Lower lobe of right lung (tissue), 2 donors: ENCODE data around the gene WSCD1. TPM values are rescaled to one million over a fixed set of nuclear protein-coding genes. Genes with fewer than 3 reads are reported as not detected.

Source experiments
- ATAC-seq, 2 donors: fragments of 200-7000 bp; cut with Tn5 transposase; one replicate each; pipeline ENCODE4 v1.9.1; 2020 to 2022; ENCODE audit warnings: mild to moderate bottlenecking in 2 of 2, moderate library complexity in 2 of 2
- DNase-seq: peaks from one replicate; pipeline ENCODE4 v3.0.0-alpha.2; 2020
- H3K27ac ChIP-seq: fragments of 200-600 bp; one replicate; pipeline ENCODE4 v1.8.0; 2022
- H3K27me3 ChIP-seq: fragments of 200-600 bp; one replicate; pipeline ENCODE4 v1.8.0; 2022; ENCODE audit warnings: low read depth
- H3K36me3 ChIP-seq: fragments of 200-600 bp; one replicate; pipeline ENCODE4 v1.8.0; 2022; ENCODE audit warnings: mild to moderate bottlenecking
- H3K4me1 ChIP-seq: fragments of 200-600 bp; one replicate; pipeline ENCODE4 v1.8.0; 2022
- H3K4me3 ChIP-seq: fragments of 200-600 bp; one replicate; pipeline ENCODE4 v1.8.0; 2022; ENCODE audit warnings: mild to moderate bottlenecking
- H3K9me3 ChIP-seq: fragments of 200-600 bp; one replicate; pipeline ENCODE4 v1.8.0; 2022
- intact Hi-C: fragments of 100-400 bp; cut with DNase I; formaldehyde crosslinking; loops from one replicate; pipeline ENCODE4 v1.11.0; 2022
- total RNA-seq: library from RNA; stranded (reverse); fragmentation: NEBNext Ultra II Directional; extraction: Animal tissue kit (Norgen Biotek cat#: 25700); gene quantifications from one replicate; pipeline ENCODE4 v1.2.1, GENCODE V29; 2021
- TF ChIP-seq, protein P1 (sequence below): fragments of 200-600 bp; IDR thresholded peaks from one replicate; pipeline ENCODE4 v1.8.0; 2022; ENCODE audit warnings: antibody characterized with exemption, mild to moderate bottlenecking
- donor health status: DM: no; HTN: yes; CAD: no; lungs with severe emphysema.

The WSCD1 gene
- total RNA-seq, 1 donor from 2014 or later, result 3.6 TPM

DNA sequence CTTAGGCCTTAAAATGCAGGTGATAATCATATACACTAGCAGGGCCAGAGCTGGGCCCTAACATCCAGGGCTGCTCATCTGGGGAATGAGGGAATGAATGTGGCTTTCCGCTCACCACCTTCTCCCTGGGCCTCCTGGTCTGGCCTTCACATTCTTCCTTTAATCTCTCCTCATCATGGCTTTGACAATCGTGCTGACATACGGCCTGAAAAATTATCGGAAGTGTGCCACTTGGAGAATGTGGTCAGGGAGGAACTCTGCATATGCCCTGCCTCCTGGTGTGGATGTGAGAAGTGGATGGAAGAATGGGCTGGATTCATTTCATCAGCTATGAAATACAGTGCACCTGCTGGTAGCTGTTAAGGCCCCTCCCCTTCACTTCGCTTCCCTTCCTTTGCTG, 2.4 kb downstream of the WSCD1 start:
- peaks cover 9% of the 10 kb centered on the region for H3K4me1 ChIP-seq
- intact Hi-C loops, result no loop called here
- DNase-seq (no peak), ATAC-seq (no peak)
- H3K27ac ChIP-seq, result no peak overlapping the region
- no peaks in the 10 kb centered on the region for H3K36me3 ChIP-seq
- peaks cover 27% of the 10 kb centered on the region for H3K27me3 ChIP-seq
- TF ChIP-seq, protein P1, sequence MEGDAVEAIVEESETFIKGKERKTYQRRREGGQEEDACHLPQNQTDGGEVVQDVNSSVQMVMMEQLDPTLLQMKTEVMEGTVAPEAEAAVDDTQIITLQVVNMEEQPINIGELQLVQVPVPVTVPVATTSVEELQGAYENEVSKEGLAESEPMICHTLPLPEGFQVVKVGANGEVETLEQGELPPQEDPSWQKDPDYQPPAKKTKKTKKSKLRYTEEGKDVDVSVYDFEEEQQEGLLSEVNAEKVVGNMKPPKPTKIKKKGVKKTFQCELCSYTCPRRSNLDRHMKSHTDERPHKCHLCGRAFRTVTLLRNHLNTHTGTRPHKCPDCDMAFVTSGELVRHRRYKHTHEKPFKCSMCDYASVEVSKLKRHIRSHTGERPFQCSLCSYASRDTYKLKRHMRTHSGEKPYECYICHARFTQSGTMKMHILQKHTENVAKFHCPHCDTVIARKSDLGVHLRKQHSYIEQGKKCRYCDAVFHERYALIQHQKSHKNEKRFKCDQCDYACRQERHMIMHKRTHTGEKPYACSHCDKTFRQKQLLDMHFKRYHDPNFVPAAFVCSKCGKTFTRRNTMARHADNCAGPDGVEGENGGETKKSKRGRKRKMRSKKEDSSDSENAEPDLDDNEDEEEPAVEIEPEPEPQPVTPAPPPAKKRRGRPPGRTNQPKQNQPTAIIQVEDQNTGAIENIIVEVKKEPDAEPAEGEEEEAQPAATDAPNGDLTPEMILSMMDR, result no peak
- no peaks in the 10 kb centered on the region for H3K9me3 ChIP-seq
- H3K4me3 ChIP-seq, result no peak overlapping the region

DNA sequence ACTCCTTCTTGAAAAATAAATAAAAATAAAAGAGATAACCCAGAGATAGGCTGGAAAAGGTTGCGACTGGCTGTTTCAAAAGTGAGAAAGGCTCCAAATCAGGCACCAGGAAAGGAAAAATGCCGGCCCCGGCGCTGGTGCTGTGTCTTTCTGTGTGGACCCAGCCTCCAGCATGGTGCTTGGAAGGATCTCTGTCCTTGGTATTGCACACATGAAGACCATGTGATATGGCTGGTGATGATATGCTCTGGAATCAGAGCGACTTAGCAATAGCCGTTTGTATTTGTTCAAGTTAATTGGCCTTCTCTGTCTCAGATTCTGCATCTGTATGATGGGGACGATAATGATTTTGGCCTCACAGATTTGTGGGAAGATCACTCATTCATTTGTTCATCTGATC, 3.4 kb downstream of the WSCD1 start:
- DNase-seq, result no peak
- no peak for ATAC-seq
- Histone ChIP-seq H3K27ac (no peak overlapping the region), H3K36me3 (no peaks in the 10 kb centered on the region), H3K9me3 (no peaks in the 10 kb centered on the region), H3K4me3 (no peak overlapping the region), H3K27me3 (peaks cover 23% of the 10 kb centered on the region), H3K4me1 (peaks cover 9% of the 10 kb centered on the region)
- intact Hi-C loops, result no loop called here
- TF ChIP-seq, protein P1, result no peak

- Histone ChIP-seq H3K36me3 (no peaks in the 10 kb centered on the region), H3K27me3 (peaks cover 23% of the 10 kb centered on the region)
- intact Hi-C loops, result no loop called here
These were observed 4.9 kb downstream of the WSCD1 start for GRCh38 chr17:6075050-6075449.

GRCh38 chr17:6075845-6076244, 5.7 kb downstream of the WSCD1 start:
- ATAC-seq, result no peak
- Histone ChIP-seq H3K9me3 (no peaks in the 10 kb centered on the region), H3K27ac (no peak overlapping the region), H3K27me3 (peaks cover 21% of the 10 kb centered on the region), H3K4me3 (no peak overlapping the region), H3K36me3 (no peaks in the 10 kb centered on the region), H3K4me1 (peaks cover 7% of the 10 kb centered on the region)
- no peak for DNase-seq
- TF ChIP-seq, protein P1, result no peak
- intact Hi-C loops, result no loop called here

More at GRCh38 chr17:6075050-6075449, 4.9 kb downstream of the WSCD1 start:
- Histone ChIP-seq H3K9me3 (no peaks in the 10 kb centered on the region), H3K4me1 (peaks cover 9% of the 10 kb centered on the region), H3K4me3 (no peak overlapping the region), H3K27ac (no peak overlapping the region)
- TF ChIP-seq, protein P1, result no peak
- ATAC-seq (no peak), DNase-seq (no peak)

DNA sequence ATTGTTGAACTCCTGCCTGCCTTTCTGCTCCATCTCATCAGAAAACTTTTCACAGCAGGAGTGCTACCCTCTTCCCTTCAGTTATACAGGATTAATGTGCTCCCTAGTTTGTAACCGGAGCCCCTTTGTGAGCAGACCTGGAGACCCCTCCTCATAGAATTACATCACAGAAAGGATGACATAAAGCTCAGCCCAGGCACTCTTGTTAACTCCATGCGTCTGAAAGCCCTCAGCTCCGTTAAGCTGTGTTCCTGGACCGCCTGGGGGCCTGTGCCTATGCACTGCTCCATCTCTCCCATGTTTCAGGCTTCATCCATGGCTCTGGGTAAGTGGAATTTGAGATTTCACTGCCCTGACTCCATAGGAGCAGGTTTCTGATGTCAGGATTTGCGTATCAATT, 7.6 kb downstream of the WSCD1 start:
- ATAC-seq (no peak), DNase-seq (no peak)
- H3K9me3 ChIP-seq, result no peaks in the 10 kb centered on the region
- intact Hi-C loops, result no loop called here
- TF ChIP-seq, protein P1, result no peak
- no peaks in the 10 kb centered on the region for H3K4me1 ChIP-seq
- no peaks in the 10 kb centered on the region for H3K36me3 ChIP-seq
- H3K4me3 ChIP-seq, result no peak overlapping the region
- H3K27ac ChIP-seq, result no peak overlapping the region
- peaks cover 8% of the 10 kb centered on the region for H3K27me3 ChIP-seq

DNA sequence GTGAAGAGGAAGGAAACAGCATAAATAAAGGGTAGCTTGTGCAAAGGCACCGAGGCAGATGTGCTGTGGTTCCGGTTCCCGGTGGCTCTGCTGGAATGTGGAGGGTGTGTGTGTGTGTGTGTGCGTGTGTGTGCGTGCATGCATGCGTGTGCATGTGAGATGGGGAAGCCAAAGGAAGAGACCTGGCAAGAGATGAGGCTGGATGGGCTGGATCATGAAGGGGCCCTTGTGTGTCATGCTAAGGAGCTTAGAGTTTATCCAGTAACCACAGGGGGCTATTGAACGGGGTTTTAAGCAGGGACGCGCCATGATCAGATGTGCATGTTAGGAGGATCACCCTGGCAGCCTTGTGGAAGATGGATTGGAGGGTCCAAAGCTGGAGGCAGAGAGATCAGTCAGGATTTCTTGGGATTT, 8.3 kb downstream of the WSCD1 start:
- no peak for ATAC-seq
- Histone ChIP-seq H3K4me1 (no peaks in the 10 kb centered on the region), H3K9me3 (no peaks in the 10 kb centered on the region), H3K4me3 (no peak overlapping the region), H3K27me3 (peaks cover 8% of the 10 kb centered on the region), H3K27ac (no peak overlapping the region), H3K36me3 (no peaks in the 10 kb centered on the region)
- TF ChIP-seq, protein P1, result no peak
- intact Hi-C loops, result no loop called here
- DNase-seq, result no peak
